HepG2 (cell line): ENCODE data around the gene STK10. TPM values are rescaled to one million over a fixed set of nuclear protein-coding genes. Genes with fewer than 3 reads are reported as not detected.

Experiments
- ATRX ChIP-seq: sonication (generic); formaldehyde crosslinking; IDR thresholded peaks from 2 replicates; pipeline ENCODE4 v1.4.0; 2020; ENCODE audit warnings: missing genetic modification reagents, borderline replicate concordance
- CEBPB ChIP-seq: IDR thresholded peaks from 2 replicates; pipeline ENCODE4 v1.6.1; 2011; ENCODE audit warnings: low read depth, low read length, improper control_type of control experiment, borderline replicate concordance
- CENPT ChIP-seq: sonication (generic); formaldehyde crosslinking; IDR thresholded peaks from 2 replicates; pipeline ENCODE4 v1.8.0; 2022; ENCODE audit warnings: low read depth, mild to moderate bottlenecking, moderate library complexity, missing genetic modification reagents
- CHD4 ChIP-seq: fragments of 200-600 bp; sonication (generic); IDR thresholded peaks from 2 replicates; pipeline ENCODE4 v1.7.0; 2017; ENCODE audit warnings: mild to moderate bottlenecking, low read length, borderline replicate concordance
- DRAP1 ChIP-seq: IDR thresholded peaks from 2 replicates; pipeline ENCODE4 v1.6.1; 2016; ENCODE audit warnings: missing genetic modification reagents, missing compliant biosample characterization
- ERF ChIP-seq: IDR thresholded peaks from 2 replicates; pipeline ENCODE4 v1.6.1; 2018; ENCODE audit warnings: missing biosample characterization, missing genetic modification reagents
- GATAD2A ChIP-seq: IDR thresholded peaks from 2 replicates; pipeline ENCODE4 v1.6.1; 2016
- HCFC1 ChIP-seq: fragments of 150-350 bp; IDR thresholded peaks from 2 replicates; pipeline ENCODE4 v1.6.1; 2014; ENCODE audit warnings: low read depth, low read length
- HNRNPH1 ChIP-seq: fragments of 200-400 bp; formaldehyde crosslinking; optimal IDR thresholded peaks from 2 replicates; pipeline ENCODE3; 2017; ENCODE audit warnings: mild to moderate bottlenecking, low read depth, low read length
- HOXA5 ChIP-seq: sonication (generic); formaldehyde crosslinking; IDR thresholded peaks from 2 replicates; pipeline ENCODE4 v1.4.0; 2020; ENCODE audit warnings: missing genetic modification reagents
- MEIS1 ChIP-seq: sonication (generic); formaldehyde crosslinking; IDR thresholded peaks from 2 replicates; pipeline ENCODE4 v1.9.0; 2021; ENCODE audit warnings: mild to moderate bottlenecking, missing genetic modification reagents, moderate library complexity, borderline replicate concordance
- PHF21A ChIP-seq: sonication (generic); formaldehyde crosslinking; IDR thresholded peaks from 2 replicates; pipeline ENCODE4 v1.5.0; 2020; ENCODE audit warnings: mild to moderate bottlenecking, missing genetic modification reagents
- POLR2A ChIP-seq, 2 experiments: IDR thresholded peaks; 2 replicates each; pipeline ENCODE4 v1.6.1; 2011; ENCODE audit warnings: low read depth in 2 of 2, low read length in 2 of 2, mild to moderate bottlenecking in 1 of 2, moderate library complexity in 1 of 2; ENCODE audit not compliant: insufficient read depth in 1 of 2
- SP1 ChIP-seq, 2 experiments: fragments of 450-650 bp in 1 of 2; sonication (generic) in 1 of 2; formaldehyde crosslinking in 1 of 2; IDR thresholded peaks; 2 replicates each; pipeline versions ENCODE4 v1.4.0 to v1.6.1; 2016 to 2020; ENCODE audit warnings: missing genetic modification reagents in 1 of 2
- THAP11 ChIP-seq: IDR thresholded peaks from 2 replicates; pipeline ENCODE4 v1.6.1; 2016; ENCODE audit warnings: missing biosample characterization, missing genetic modification reagents
- ZC3H4 ChIP-seq: sonication (generic); formaldehyde crosslinking; IDR thresholded peaks from 2 replicates; pipeline ENCODE4 v1.4.0; 2020; ENCODE audit warnings: missing genetic modification reagents, borderline replicate concordance
- ZFAT ChIP-seq: sonication (generic); formaldehyde crosslinking; conservative IDR thresholded peaks from 2 replicates; pipeline ENCODE4 v1.8.1; 2023; ENCODE audit warnings: missing genetic modification reagents, inconsistent platforms
- ZNF331 ChIP-seq: sonication (generic); formaldehyde crosslinking; IDR thresholded peaks from 2 replicates; pipeline ENCODE4 v1.4.0; 2020; ENCODE audit warnings: missing genetic modification reagents
- ZNF335 ChIP-seq: sonication (generic); formaldehyde crosslinking; IDR thresholded peaks from 2 replicates; pipeline ENCODE4 v1.4.0; 2020; ENCODE audit warnings: missing genetic modification reagents
- ZNF460 ChIP-seq: sonication (generic); formaldehyde crosslinking; IDR thresholded peaks from 2 replicates; pipeline ENCODE4 v1.5.1; 2020; ENCODE audit warnings: missing genetic modification reagents, mild to moderate bottlenecking, borderline replicate concordance
- ZNF503 ChIP-seq: sonication (generic); formaldehyde crosslinking; IDR thresholded peaks from 2 replicates; pipeline ENCODE4 v1.4.0; 2020; ENCODE audit warnings: missing genetic modification reagents
- polyA plus RNA-seq, 8 experiments: library from polyadenylated mRNA; depleted of rRNA in 3 of 8; stranded (reverse) in 7 of 8; unstranded in 1 of 8; fragments of >200 nt; fragmentation: Illumina TruSeq in 4 of 8; extraction: Trizol in 4 of 8; gene quantifications; 2 replicates each; pipeline versions ENCODE4 v1.2.1 to v1.2.3, GENCODE V29; 2011 to 2016; ENCODE audit warnings: low read depth in 4 of 8, missing spikeins in 1 of 8, mixed read lengths in 1 of 8; ENCODE audit not compliant: insufficient read depth in 1 of 8
- total RNA-seq, 5 experiments: library from RNA; depleted of rRNA; stranded (reverse); fragments of >200 nt; fragmentation: Illumina TruSeq; extraction: Trizol; gene quantifications; 2 replicates each; pipeline ENCODE4 v1.2.3, GENCODE V29; 2016; ENCODE audit warnings: low read depth in 1 of 5
- TF ChIP-seq, protein P1 (sequence below): IDR thresholded peaks from 2 replicates; pipeline ENCODE4 v1.6.1; 2012; ENCODE audit warnings: low read length, improper control_type of control experiment
- TF ChIP-seq, protein P2 (sequence below): sonication (generic); formaldehyde crosslinking; IDR thresholded peaks from 2 replicates; pipeline ENCODE4 v1.4.0; 2020; ENCODE audit warnings: mild to moderate bottlenecking, missing genetic modification reagents
- TF ChIP-seq, protein P3 (sequence below): sonication (generic); formaldehyde crosslinking; IDR thresholded peaks from 2 replicates; pipeline ENCODE4 v1.4.0; 2020; ENCODE audit warnings: missing genetic modification reagents

The STK10 gene
- total and polyA plus RNA-seq, 2 of the 13 experiments (the other 11 are each of a cell fraction or from before 2014, with no cell fraction given) = 7.0 to 7.2 TPM

DNA sequence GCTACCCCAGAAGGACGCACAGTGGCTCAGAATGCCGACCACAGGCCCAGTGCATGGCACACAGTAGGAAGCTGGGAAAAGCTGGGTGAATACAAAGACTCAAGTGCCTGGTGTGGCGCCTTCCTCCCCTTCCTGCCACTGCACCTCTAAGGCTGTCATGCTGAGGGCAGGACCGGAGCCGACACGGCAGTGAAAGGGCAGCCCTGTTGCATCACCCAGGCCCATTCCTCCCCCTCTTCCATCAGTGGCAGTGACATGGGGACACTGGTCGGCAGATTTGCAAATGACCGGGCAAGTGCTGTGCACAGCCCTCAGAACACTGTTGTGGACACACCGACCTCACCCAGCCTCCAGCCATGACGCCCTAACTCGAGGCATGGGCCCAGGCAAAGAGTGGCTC lies 84.0 kb downstream of the STK10 start (continued):
- TF ChIP-seq ZNF503 (CRISPR knock-in tag) (no peak), CHD4 (no peak), GATAD2A (CRISPR knock-in tag) (0 out of 2 replicates have a peak, but pooled peaks have one; percentile 23), THAP11 (CRISPR knock-in tag) (peak; percentile 41; the same call in 1 of the 2 replicates), HOXA5 (CRISPR knock-in tag) (no peak), PHF21A (CRISPR knock-in tag) (no peak; the same call in 1 of the 2 replicates), CENPT (CRISPR knock-in tag) (no peak), ZNF460 (no peak), ERF (0 out of 2 replicates have a peak, but pooled peaks have one; percentile 26), HCFC1 (no peak), MEIS1 (CRISPR knock-in tag) (no peak), DRAP1 (CRISPR knock-in tag) (no peak), HNRNPH1 (no peak), SP1 (IDR thresholded peaks at IDR 0.05) (no peak), SP1 (CRISPR knock-in tag; IDR thresholded peaks at IDR 0.05) (no peak), POLR2A (IDR thresholded peaks at IDR 0.05; ENCODE audit: insufficient read depth in 1 of 2, low read depth in 2 of 2, low read length in 2 of 2) (0 out of 4 replicates have a peak, but pooled peaks of 1 of the 2 experiments have one; percentile 17), ZNF335 (CRISPR knock-in tag) (no peak), ZNF331 (peak; percentile 20; the same call in 1 of the 2 replicates), CEBPB (peak; percentile 91), ZFAT (no peak), ZC3H4 (CRISPR knock-in tag) (no peak), ATRX (CRISPR knock-in tag) (no peak)
- TF ChIP-seq, protein P1, sequence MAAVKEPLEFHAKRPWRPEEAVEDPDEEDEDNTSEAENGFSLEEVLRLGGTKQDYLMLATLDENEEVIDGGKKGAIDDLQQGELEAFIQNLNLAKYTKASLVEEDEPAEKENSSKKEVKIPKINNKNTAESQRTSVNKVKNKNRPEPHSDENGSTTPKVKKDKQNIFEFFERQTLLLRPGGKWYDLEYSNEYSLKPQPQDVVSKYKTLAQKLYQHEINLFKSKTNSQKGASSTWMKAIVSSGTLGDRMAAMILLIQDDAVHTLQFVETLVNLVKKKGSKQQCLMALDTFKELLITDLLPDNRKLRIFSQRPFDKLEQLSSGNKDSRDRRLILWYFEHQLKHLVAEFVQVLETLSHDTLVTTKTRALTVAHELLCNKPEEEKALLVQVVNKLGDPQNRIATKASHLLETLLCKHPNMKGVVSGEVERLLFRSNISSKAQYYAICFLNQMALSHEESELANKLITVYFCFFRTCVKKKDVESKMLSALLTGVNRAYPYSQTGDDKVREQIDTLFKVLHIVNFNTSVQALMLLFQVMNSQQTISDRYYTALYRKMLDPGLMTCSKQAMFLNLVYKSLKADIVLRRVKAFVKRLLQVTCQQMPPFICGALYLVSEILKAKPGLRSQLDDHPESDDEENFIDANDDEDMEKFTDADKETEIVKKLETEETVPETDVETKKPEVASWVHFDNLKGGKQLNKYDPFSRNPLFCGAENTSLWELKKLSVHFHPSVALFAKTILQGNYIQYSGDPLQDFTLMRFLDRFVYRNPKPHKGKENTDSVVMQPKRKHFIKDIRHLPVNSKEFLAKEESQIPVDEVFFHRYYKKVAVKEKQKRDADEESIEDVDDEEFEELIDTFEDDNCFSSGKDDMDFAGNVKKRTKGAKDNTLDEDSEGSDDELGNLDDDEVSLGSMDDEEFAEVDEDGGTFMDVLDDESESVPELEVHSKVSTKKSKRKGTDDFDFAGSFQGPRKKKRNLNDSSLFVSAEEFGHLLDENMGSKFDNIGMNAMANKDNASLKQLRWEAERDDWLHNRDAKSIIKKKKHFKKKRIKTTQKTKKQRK = no peak
- TF ChIP-seq, protein P2, sequence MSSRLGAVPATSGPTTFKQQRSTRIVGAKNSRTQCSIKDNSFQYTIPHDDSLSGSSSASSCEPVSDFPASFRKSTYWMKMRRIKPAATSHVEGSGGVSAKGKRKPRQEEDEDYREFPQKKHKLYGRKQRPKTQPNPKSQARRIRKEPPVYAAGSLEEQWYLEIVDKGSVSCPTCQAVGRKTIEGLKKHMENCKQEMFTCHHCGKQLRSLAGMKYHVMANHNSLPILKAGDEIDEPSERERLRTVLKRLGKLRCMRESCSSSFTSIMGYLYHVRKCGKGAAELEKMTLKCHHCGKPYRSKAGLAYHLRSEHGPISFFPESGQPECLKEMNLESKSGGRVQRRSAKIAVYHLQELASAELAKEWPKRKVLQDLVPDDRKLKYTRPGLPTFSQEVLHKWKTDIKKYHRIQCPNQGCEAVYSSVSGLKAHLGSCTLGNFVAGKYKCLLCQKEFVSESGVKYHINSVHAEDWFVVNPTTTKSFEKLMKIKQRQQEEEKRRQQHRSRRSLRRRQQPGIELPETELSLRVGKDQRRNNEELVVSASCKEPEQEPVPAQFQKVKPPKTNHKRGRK = no peak
- TF ChIP-seq, protein P3, sequence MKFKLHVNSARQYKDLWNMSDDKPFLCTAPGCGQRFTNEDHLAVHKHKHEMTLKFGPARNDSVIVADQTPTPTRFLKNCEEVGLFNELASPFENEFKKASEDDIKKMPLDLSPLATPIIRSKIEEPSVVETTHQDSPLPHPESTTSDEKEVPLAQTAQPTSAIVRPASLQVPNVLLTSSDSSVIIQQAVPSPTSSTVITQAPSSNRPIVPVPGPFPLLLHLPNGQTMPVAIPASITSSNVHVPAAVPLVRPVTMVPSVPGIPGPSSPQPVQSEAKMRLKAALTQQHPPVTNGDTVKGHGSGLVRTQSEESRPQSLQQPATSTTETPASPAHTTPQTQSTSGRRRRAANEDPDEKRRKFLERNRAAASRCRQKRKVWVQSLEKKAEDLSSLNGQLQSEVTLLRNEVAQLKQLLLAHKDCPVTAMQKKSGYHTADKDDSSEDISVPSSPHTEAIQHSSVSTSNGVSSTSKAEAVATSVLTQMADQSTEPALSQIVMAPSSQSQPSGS = peak; percentile 25; the same call in 1 of the 2 replicates
